K562 (cell line): ENCODE data around the gene FAM20C. TPM values are rescaled to one million over a fixed set of nuclear protein-coding genes. Genes with fewer than 3 reads are reported as not detected.
A peak's percentile ranks its signal among the peaks of the same experiment; 100 is the strongest.

Experiments used
- BRD9 ChIP-seq: fragments of 450-650 bp; IDR thresholded peaks from 2 replicates; pipeline ENCODE4 v1.6.1; 2018; ENCODE audit warnings: low read depth; ENCODE audit not compliant: partially characterized antibody
- C11orf30 ChIP-seq: fragments of 450-650 bp; IDR thresholded peaks from 2 replicates; pipeline ENCODE4 v1.6.1; 2016; ENCODE audit warnings: low read depth, mild to moderate bottlenecking
- CEBPG ChIP-seq, 3 experiments: fragments of 200-800 bp in 1 of 3; sonication (Bioruptor generic) in 1 of 3; sonication (generic) in 1 of 3; formaldehyde crosslinking in 1 of 3; IDR thresholded peaks in 2 of 3; conservative IDR thresholded peaks in 1 of 3; 2 replicates each; pipeline versions ENCODE4 v1.6.1 to v1.8.0; 2016 to 2022; ENCODE audit warnings: missing compliant biosample characterization in 2 of 3, missing genetic modification characterization in 2 of 3, mild to moderate bottlenecking in 1 of 3, missing genetic modification reagents in 1 of 3
- CXXC5 ChIP-seq: fragments of 250-450 bp; sonication (Bioruptor Pico); IDR thresholded peaks from 2 replicates; pipeline ENCODE4 v1.8.0; 2022; ENCODE audit warnings: inconsistent platforms, mild to moderate bottlenecking, moderate library complexity
- DDX20 ChIP-seq: fragments of 450-650 bp; IDR thresholded peaks from 2 replicates; pipeline ENCODE4 v1.6.1; 2016; ENCODE audit warnings: missing genetic modification characterization, low read depth, mild to moderate bottlenecking, missing compliant biosample characterization, moderate library complexity
- HNRNPUL1 ChIP-seq: fragments of 200-400 bp; formaldehyde crosslinking; IDR thresholded peaks from 2 replicates; pipeline ENCODE4 v1.6.1; 2017; ENCODE audit warnings: low read length
- RUNX1 ChIP-seq: sonication (generic); IDR thresholded peaks from 2 replicates; pipeline ENCODE4 v1.6.1; 2016; ENCODE audit warnings: antibody characterized with exemption, low read depth
- SRSF3 ChIP-seq: fragments of 200-400 bp; formaldehyde crosslinking; IDR thresholded peaks from 2 replicates; pipeline ENCODE4 v1.6.1; 2016; ENCODE audit warnings: mild to moderate bottlenecking, low read length, moderate library complexity; ENCODE audit not compliant: insufficient read depth
- TAF7 ChIP-seq: fragments of 450-650 bp; IDR thresholded peaks from 2 replicates; pipeline ENCODE4 v1.6.1; 2016; ENCODE audit warnings: missing genetic modification characterization, missing compliant biosample characterization
- TEAD2 ChIP-seq: fragments of 450-650 bp; IDR thresholded peaks from 2 replicates; pipeline ENCODE4 v1.6.1; 2016; ENCODE audit warnings: missing genetic modification characterization, control low read depth, missing compliant biosample characterization
- TFAM ChIP-seq: fragments of 250-450 bp; sonication (Bioruptor Pico); conservative IDR thresholded peaks from 2 replicates; pipeline ENCODE4 v1.5.0; 2021; ENCODE audit warnings: mild to moderate bottlenecking, moderate library complexity
- XRCC3 ChIP-seq: fragments of 450-650 bp; IDR thresholded peaks from 2 replicates; pipeline ENCODE4 v1.6.1; 2017; ENCODE audit warnings: mild to moderate bottlenecking, moderate library complexity
- ZNF134 ChIP-seq: fragments of 250-450 bp; sonication (Bioruptor Pico); conservative IDR thresholded peaks from 2 replicates; pipeline ENCODE4 v1.4.0; 2020
- ZNF282 ChIP-seq: sonication (generic); formaldehyde crosslinking; IDR thresholded peaks from 2 replicates; pipeline ENCODE4 v1.8.1; 2023; ENCODE audit warnings: missing genetic modification reagents
- ZNF311 ChIP-seq: fragments of 250-450 bp; sonication (Bioruptor Pico); IDR thresholded peaks from 2 replicates; pipeline ENCODE4 v1.4.0; 2020; ENCODE audit warnings: mild to moderate bottlenecking, moderate library complexity
- ZNF324 ChIP-seq: fragments of 250-450 bp; sonication (Bioruptor Pico); IDR thresholded peaks from 2 replicates; pipeline ENCODE4 v1.4.0; 2020; ENCODE audit warnings: mild to moderate bottlenecking
- polyA plus RNA-seq, 8 experiments: library from polyadenylated mRNA; depleted of rRNA in 4 of 8; stranded (reverse) in 5 of 8; unstranded in 3 of 8; fragments of >200 nt; fragmentation: Nextera tagmentation in 2 of 8; fragmentation: Illumina TruSeq in 1 of 8; extraction: Ambion mirVana in 2 of 8; extraction: Trizol in 1 of 8; gene quantifications; 2 replicates each; pipeline versions ENCODE4 v1.2.1 to v1.2.3, GENCODE V29; 2011 to 2014; ENCODE audit warnings: inconsistent platforms in 1 of 8, missing spikeins in 1 of 8
- total RNA-seq, 7 experiments: library from RNA; depleted of rRNA in 6 of 7; stranded (reverse); fragments of >200 nt in 6 of 7; fragmentation: Illumina TruSeq in 2 of 7; extraction: Trizol in 2 of 7; gene quantifications; 2 replicates each; pipeline versions ENCODE4 v1.2.1 to v1.2.3, GENCODE V29; 2011 to 2021; ENCODE audit warnings: low replicate concordance in 1 of 7
- TF ChIP-seq, protein P1 (sequence below): IDR thresholded peaks from 2 replicates; pipeline ENCODE4 v1.6.1; 2014; ENCODE audit warnings: antibody characterized with exemption
- TF ChIP-seq, protein P2 (sequence below), 2 experiments: fragments of 450-650 bp; conservative IDR thresholded peaks; 2 replicates each; pipeline ENCODE4 v1.6.1; 2017; ENCODE audit warnings: mild to moderate bottlenecking in 2 of 2, moderate library complexity in 2 of 2
- TF ChIP-seq, protein P3 (sequence below): fragments of 250-450 bp; sonication (Bioruptor Pico); IDR thresholded peaks from 2 replicates; pipeline ENCODE4 v1.5.0; 2021
- TF ChIP-seq, protein P4 (sequence below): fragments of 250-450 bp; sonication (Bioruptor Pico); IDR thresholded peaks from 2 replicates; pipeline ENCODE4 v1.8.0; 2022; ENCODE audit warnings: moderate library complexity, mild to moderate bottlenecking, inconsistent platforms
- TF ChIP-seq, protein P5 (sequence below), 2 experiments: fragments of 450-650 bp in 1 of 2; sonication (generic) in 1 of 2; formaldehyde crosslinking; conservative IDR thresholded peaks; 2 replicates each; pipeline versions ENCODE4 v1.4.0 to v1.8.1; 2020 to 2022; ENCODE audit warnings: mild to moderate bottlenecking in 1 of 2, missing genetic modification reagents in 1 of 2

The FAM20C gene
- total and polyA plus RNA-seq, 9 of the 15 experiments (the other 6 are each of a cell fraction or from before 2014, with no cell fraction given), result 0.09 TPM; not detected in 8

DNA sequence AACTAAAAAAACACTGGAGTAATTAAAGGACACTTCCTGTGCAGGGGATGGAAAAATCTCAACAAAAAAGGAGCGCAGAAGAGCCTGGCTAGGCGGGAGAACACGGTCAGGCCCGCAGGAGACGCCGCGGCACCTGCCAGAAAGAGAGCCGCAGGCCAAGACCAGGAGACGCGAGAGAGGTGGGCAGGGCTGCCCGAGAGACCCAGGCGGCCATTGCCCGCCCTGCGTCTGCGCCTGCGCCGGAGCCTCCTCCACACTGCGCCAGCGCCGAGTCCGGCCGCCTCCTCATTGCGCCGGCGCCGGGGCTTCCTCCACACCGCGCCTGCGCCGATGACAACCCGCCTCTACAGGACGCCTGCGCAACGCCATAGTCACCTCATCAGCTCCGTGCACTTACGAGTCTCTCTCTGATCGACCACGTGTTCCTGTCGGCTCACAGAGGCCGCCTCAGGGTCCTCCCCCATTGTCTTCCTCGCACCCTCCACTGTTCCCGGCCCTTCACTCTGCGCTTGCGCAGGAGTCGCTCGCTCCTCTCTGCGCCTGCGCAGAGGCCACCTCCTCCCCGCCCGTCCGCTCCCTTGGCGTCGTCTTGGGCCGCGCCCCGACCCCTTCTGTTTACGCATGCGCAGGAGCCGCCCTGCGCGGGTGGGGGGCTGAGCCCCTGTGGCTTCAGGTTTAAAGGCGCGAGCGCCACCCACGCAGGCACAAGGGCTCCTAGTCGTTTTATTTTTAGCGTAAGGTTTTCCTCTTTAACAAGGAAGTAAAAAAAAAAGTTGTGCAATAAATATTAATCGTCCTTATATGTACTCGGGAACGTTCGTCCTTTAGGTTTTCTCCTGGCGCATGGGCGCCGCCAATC, 43.2 kb upstream of the FAM20C start (continued):
- TF ChIP-seq, protein P1, sequence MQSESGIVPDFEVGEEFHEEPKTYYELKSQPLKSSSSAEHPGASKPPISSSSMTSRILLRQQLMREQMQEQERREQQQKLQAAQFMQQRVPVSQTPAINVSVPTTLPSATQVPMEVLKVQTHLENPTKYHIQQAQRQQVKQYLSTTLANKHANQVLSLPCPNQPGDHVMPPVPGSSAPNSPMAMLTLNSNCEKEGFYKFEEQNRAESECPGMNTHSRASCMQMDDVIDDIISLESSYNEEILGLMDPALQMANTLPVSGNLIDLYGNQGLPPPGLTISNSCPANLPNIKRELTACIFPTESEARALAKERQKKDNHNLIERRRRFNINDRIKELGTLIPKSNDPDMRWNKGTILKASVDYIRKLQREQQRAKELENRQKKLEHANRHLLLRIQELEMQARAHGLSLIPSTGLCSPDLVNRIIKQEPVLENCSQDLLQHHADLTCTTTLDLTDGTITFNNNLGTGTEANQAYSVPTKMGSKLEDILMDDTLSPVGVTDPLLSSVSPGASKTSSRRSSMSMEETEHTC, result no peak
- TF ChIP-seq TEAD2 (tag) (no peak), RUNX1 (no peak; the same call in 1 of the 2 replicates), ZNF324 (no peak), CEBPG (CRISPR knock-in tag; IDR thresholded peaks at IDR 0.05) (peak; percentile 60), CEBPG (tag; conservative IDR thresholded peaks at IDR 0.05 in 1 of 2, IDR thresholded peaks at IDR 0.05 in 1 of 2) (peak; percentile 85 to 96), HNRNPUL1 (no peak), CXXC5 (CRISPR knock-in tag) (peak; percentile 83), BRD9 (no peak), DDX20 (tag) (no peak), XRCC3 (no peak), ZNF134 (no peak), ZNF311 (CRISPR knock-in tag) (no peak), ZNF282 (CRISPR knock-in tag) (no peak), SRSF3 (no peak), TAF7 (tag) (peak; percentile 87), TFAM (no peak), C11orf30 (peak; percentile 39; the same call in 1 of the 2 replicates)
- TF ChIP-seq, protein P2, sequence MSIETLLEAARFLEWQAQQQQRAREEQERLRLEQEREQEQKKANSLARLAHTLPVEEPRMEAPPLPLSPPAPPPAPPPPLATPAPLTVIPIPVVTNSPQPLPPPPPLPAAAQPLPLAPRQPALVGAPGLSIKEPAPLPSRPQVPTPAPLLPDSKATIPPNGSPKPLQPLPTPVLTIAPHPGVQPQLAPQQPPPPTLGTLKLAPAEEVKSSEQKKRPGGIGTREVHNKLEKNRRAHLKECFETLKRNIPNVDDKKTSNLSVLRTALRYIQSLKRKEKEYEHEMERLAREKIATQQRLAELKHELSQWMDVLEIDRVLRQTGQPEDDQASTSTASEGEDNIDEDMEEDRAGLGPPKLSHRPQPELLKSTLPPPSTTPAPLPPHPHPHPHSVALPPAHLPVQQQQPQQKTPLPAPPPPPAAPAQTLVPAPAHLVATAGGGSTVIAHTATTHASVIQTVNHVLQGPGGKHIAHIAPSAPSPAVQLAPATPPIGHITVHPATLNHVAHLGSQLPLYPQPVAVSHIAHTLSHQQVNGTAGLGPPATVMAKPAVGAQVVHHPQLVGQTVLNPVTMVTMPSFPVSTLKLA (conservative IDR thresholded peaks at IDR 0.05), result peak; percentile 69 to 81
- TF ChIP-seq, protein P3, sequence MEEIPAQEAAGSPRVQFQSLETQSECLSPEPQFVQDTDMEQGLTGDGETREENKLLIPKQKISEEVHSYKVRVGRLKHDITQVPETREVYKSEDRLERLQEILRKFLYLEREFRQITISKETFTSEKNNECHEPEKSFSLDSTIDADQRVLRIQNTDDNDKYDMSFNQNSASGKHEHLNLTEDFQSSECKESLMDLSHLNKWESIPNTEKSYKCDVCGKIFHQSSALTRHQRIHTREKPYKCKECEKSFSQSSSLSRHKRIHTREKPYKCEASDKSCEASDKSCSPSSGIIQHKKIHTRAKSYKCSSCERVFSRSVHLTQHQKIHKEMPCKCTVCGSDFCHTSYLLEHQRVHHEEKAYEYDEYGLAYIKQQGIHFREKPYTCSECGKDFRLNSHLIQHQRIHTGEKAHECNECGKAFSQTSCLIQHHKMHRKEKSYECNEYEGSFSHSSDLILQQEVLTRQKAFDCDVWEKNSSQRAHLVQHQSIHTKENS (CRISPR knock-in tag), result no peak
- TF ChIP-seq, protein P4, sequence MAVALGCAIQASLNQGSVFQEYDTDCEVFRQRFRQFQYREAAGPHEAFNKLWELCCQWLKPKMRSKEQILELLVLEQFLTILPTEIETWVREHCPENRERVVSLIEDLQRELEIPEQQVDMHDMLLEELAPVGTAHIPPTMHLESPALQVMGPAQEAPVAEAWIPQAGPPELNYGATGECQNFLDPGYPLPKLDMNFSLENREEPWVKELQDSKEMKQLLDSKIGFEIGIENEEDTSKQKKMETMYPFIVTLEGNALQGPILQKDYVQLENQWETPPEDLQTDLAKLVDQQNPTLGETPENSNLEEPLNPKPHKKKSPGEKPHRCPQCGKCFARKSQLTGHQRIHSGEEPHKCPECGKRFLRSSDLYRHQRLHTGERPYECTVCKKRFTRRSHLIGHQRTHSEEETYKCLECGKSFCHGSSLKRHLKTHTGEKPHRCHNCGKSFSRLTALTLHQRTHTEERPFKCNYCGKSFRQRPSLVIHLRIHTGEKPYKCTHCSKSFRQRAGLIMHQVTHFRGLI (CRISPR knock-in tag), result 0 out of 2 replicates have a peak, but pooled peaks have one; percentile 10
- TF ChIP-seq, protein P5, sequence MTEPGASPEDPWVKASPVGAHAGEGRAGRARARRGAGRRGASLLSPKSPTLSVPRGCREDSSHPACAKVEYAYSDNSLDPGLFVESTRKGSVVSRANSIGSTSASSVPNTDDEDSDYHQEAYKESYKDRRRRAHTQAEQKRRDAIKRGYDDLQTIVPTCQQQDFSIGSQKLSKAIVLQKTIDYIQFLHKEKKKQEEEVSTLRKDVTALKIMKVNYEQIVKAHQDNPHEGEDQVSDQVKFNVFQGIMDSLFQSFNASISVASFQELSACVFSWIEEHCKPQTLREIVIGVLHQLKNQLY (CRISPR knock-in tag; conservative IDR thresholded peaks at IDR 0.05), result no peak
